Mesenchymal stem cell (in vitro differentiated cells and primary cell): Measurements from ENCODE around the gene STAG1.

Experiments
- DNase-seq: peaks from one replicate; pipeline ENCODE4 v3.0.0-alpha.2; 2013
- H2AFZ ChIP-seq: one replicate; pipeline ENCODE4 v1.6.1; 2013; ENCODE audit warnings: low read depth, mild to moderate bottlenecking, control low read depth, inconsistent platforms, low read length, moderate library complexity
- H2AK5ac ChIP-seq: 2 replicates; pipeline ENCODE4 v1.6.1; 2013; ENCODE audit warnings: low read length, moderate library complexity, mild to moderate bottlenecking, inconsistent platforms; ENCODE audit not compliant: severe bottlenecking
- H2BK120ac ChIP-seq: one replicate; pipeline ENCODE4 v1.6.1; 2013; ENCODE audit warnings: low read depth, mild to moderate bottlenecking, inconsistent platforms, low read length, moderate library complexity
- H2BK12ac ChIP-seq, 2 experiments: one replicate each; pipeline ENCODE4 v1.6.1; 2013; ENCODE audit warnings: inconsistent platforms in 2 of 2, low read length in 2 of 2, mild to moderate bottlenecking in 2 of 2, moderate library complexity in 2 of 2, control low read depth in 1 of 2
- H2BK15ac ChIP-seq: one replicate; pipeline ENCODE4 v1.6.1; 2013; ENCODE audit warnings: mild to moderate bottlenecking, low read depth, inconsistent platforms; ENCODE audit not compliant: poor library complexity, severe bottlenecking
- H2BK5ac ChIP-seq: 2 replicates; pipeline ENCODE4 v1.6.1; 2013; ENCODE audit warnings: low read depth, mild to moderate bottlenecking, low read length, control low read depth, inconsistent platforms; ENCODE audit not compliant: poor library complexity, severe bottlenecking
- H3K14ac ChIP-seq, 2 experiments: one replicate each; pipeline ENCODE4 v1.6.1; 2013; ENCODE audit warnings: inconsistent platforms in 2 of 2, low read length in 2 of 2, control low read depth in 1 of 2, mild to moderate bottlenecking in 1 of 2, moderate library complexity in 1 of 2
- H3K18ac ChIP-seq, 2 experiments: one replicate each; pipeline ENCODE4 v1.6.1; 2013; ENCODE audit warnings: inconsistent platforms in 2 of 2, low read length in 2 of 2, control low read depth in 1 of 2, low read depth in 1 of 2, mild to moderate bottlenecking in 1 of 2
- H3K23ac ChIP-seq, 2 experiments: one replicate each; pipeline ENCODE4 v1.6.1; 2013; ENCODE audit warnings: inconsistent platforms in 2 of 2, low read length in 2 of 2, mild to moderate bottlenecking in 2 of 2, moderate library complexity in 2 of 2, control low read depth in 1 of 2
- H3K27ac ChIP-seq: 2 replicates; pipeline ENCODE4 v1.5.1; 2013; ENCODE audit warnings: mild to moderate bottlenecking, moderate library complexity, low read length, control low read depth, inconsistent platforms; ENCODE audit not compliant: poor library complexity, severe bottlenecking
- H3K27me3 ChIP-seq, 2 experiments: 2 replicates each; pipeline versions ENCODE4 v1.6.1 to v1.7.0; 2013; ENCODE audit warnings: low read length in 2 of 2, mild to moderate bottlenecking in 2 of 2, moderate library complexity in 2 of 2, control low read depth in 1 of 2, inconsistent platforms in 1 of 2; ENCODE audit not compliant: control insufficient read depth in 1 of 2, insufficient read depth in 1 of 2
- H3K36me3 ChIP-seq, 2 experiments: 2 replicates each; pipeline versions ENCODE4 v1.6.1 to v1.7.0; 2013; ENCODE audit warnings: low read length in 2 of 2, control low read depth in 1 of 2, inconsistent platforms in 1 of 2, low read depth in 1 of 2, mild to moderate bottlenecking in 1 of 2; ENCODE audit not compliant: insufficient read depth in 2 of 2, control insufficient read depth in 1 of 2
- H3K4ac ChIP-seq, 2 experiments: one replicate each; pipeline ENCODE4 v1.6.1; 2013; ENCODE audit warnings: inconsistent platforms in 2 of 2, low read length in 2 of 2, mild to moderate bottlenecking in 2 of 2, moderate library complexity in 2 of 2, control low read depth in 1 of 2, low read depth in 1 of 2
- H3K4me1 ChIP-seq: 2 replicates; pipeline ENCODE4 v1.6.1; 2013; ENCODE audit warnings: low read depth, low read length, control low read depth; ENCODE audit not compliant: control insufficient read depth, insufficient read depth
- H3K4me2 ChIP-seq: 2 replicates; pipeline ENCODE4 v1.6.1; 2013; ENCODE audit warnings: low read length, mild to moderate bottlenecking, inconsistent platforms; ENCODE audit not compliant: poor library complexity, severe bottlenecking
- H3K4me3 ChIP-seq, 2 experiments: 2 replicates each; pipeline versions ENCODE4 v1.5.1 to v1.7.0; 2013; ENCODE audit warnings: low read length in 2 of 2, mild to moderate bottlenecking in 2 of 2, control low read depth in 1 of 2, low read depth in 1 of 2; ENCODE audit not compliant: insufficient read depth in 1 of 2
- H3K79me1 ChIP-seq: replicated peaks from 2 replicates; pipeline ENCODE4 v1.6.1; 2013; ENCODE audit warnings: mild to moderate bottlenecking, control low read depth, low read length, inconsistent platforms; ENCODE audit not compliant: poor library complexity, severe bottlenecking
- H3K9ac ChIP-seq: 2 replicates; pipeline ENCODE4 v1.7.0; 2013; ENCODE audit warnings: mild to moderate bottlenecking, low read length, moderate library complexity
- H3K9me3 ChIP-seq: 2 replicates; pipeline ENCODE4 v1.7.0; 2013; ENCODE audit warnings: mild to moderate bottlenecking, low read length; ENCODE audit not compliant: control insufficient read depth
- H4K8ac ChIP-seq: one replicate; pipeline ENCODE4 v1.6.1; 2013; ENCODE audit warnings: inconsistent platforms, mild to moderate bottlenecking, low read length, moderate library complexity
- H4K91ac ChIP-seq: one replicate; pipeline ENCODE4 v1.6.1; 2013; ENCODE audit warnings: mild to moderate bottlenecking, low read length, inconsistent platforms
- WGBS: methylation state at CpG from one replicate; pipeline ENCODE4 v1.1.7; 2013; ENCODE audit warnings: mixed read lengths; 5-methylcytosine and 5-hydroxymethylcytosine counted together

The STAG1 gene

DNA sequence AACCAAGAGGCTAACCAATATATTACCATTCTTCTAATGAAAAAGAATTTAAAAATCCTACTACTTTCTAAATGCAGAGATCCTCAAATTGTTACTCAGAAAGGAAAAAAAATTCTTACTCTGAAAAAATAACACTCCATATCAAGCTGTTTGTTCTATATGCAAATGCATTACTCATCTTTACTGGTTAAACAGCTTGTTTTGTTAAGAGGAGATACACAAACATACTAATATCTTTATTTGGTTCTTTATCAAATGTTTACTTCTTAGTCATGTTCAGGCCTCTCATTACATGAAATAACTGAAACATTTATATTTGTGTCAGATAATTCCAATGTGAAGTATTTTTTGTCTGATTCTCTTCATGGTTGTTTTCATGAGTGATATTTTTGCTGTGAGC, 355.3 kb downstream of the STAG1 start:
- H3K4me2 ChIP-seq: no peak overlapping the region

DNA sequence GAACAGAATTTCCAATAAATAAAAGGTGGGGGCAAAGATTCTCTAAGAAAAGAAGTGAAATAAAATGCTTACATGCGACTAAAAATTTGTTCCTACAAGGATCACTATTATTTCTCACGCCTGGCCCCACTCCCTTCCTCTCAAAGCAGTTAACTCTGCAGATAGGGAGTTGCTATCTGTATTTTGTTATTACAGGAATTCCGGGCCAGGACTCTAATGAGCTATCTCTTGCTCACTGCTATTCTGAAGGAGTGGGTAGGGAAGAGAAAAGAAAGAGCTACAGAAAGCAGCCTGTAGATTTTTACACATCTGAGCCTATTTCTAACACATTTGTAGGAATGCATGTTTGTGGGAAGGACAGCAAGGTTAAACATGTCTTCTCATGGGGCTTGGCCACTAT, 361.6 kb downstream of the STAG1 start:
- Histone ChIP-seq H3K14ac (no peak overlapping the region), H3K4me2 (no peak overlapping the region), H4K91ac (no peak overlapping the region), H2BK12ac (no peak overlapping the region), H3K36me3 (peaks cover 0 to 24% of the 10 kb centered on the region in 2 experiments), H3K9me3 (no peaks in the 10 kb centered on the region), H3K23ac (no peak overlapping the region), H3K18ac (no peak overlapping the region), H2BK15ac (no peak overlapping the region), H3K4ac (no peak overlapping the region), H2AFZ (no peak overlapping the region), H3K4me3 (no peak overlapping the region), H2AK5ac (no peak overlapping the region), H3K4me1 (no peaks in the 10 kb centered on the region), H3K9ac (no peak overlapping the region), H3K79me1 (peaks cover 1% of the 10 kb centered on the region), H3K27ac (no peak overlapping the region), H2BK120ac (no peak overlapping the region), H4K8ac (no peak overlapping the region), H3K27me3 (no peaks in the 10 kb centered on the region), H2BK5ac (no peak overlapping the region)
- DNase-seq: no peak
- 76% methylated on average over 3 of the region's 3 CpGs for WGBS

More for the DNA sequence above, 355.3 kb downstream of the STAG1 start:
- no peak overlapping the region for H3K9ac ChIP-seq
- no peak overlapping the region for H2BK12ac ChIP-seq
- H2BK120ac ChIP-seq: no peak overlapping the region
- H3K27me3 ChIP-seq: no peaks in the 10 kb centered on the region
- peak; percentile 55 for DNase-seq
- H2AFZ ChIP-seq: no peak overlapping the region
- no peak overlapping the region for H3K23ac ChIP-seq
- H3K79me1 ChIP-seq: no peaks in the 10 kb centered on the region
- H3K18ac ChIP-seq: no peak overlapping the region
- H3K4me1 ChIP-seq: no peaks in the 10 kb centered on the region
- no peak overlapping the region for H2BK5ac ChIP-seq
- no peak overlapping the region for H3K4me3 ChIP-seq
- H4K8ac ChIP-seq: no peak overlapping the region
- H3K36me3 ChIP-seq: peaks cover 10 to 32% of the 10 kb centered on the region in 2 experiments
- H3K14ac ChIP-seq: no peak overlapping the region
- H3K4ac ChIP-seq: no peak overlapping the region
- H2AK5ac ChIP-seq: no peak overlapping the region
- no peak overlapping the region for H4K91ac ChIP-seq
- H3K27ac ChIP-seq: no peak overlapping the region
- no peaks in the 10 kb centered on the region for H3K9me3 ChIP-seq
- H2BK15ac ChIP-seq: no peak overlapping the region

DNA sequence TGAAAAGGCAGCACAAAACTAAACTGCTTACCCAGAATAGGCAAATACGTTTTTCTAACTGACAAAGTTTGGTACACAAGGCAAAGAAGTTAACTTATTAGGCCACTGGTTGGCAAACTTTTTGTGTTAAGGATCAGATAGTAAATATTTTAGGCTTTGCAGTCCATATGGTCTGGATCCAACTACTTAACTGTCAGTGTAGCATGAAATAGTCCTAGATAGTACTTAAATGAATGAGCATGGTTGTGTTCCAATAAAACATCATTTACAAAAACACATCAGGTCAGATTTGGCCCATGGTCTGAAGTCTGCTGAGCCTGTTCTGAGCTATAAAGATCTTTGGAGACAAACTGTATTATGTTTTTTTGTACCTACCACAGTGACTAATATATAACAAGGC, 365.1 kb downstream of the STAG1 start:
- H2BK5ac ChIP-seq: no peak overlapping the region

DNA sequence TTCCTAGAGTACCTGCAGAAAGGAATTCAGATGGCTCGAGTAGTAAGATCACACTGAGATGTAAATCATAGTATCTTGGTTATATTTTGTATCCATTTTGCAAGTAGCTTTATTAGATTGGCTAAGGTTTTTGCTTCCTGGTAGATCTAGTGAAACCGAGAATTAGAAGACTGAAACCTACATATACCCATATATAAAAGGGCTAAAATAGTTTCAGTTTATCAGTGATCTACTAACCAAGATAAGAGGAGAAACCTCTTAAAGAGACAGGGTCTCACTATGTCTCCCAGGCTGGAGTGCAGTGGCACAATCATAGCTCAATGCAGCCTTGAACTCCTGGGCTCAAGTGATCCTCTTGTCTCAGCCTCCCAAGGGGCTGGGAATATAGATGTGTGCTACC, 366.7 kb downstream of the STAG1 start:
- Histone ChIP-seq H2BK120ac (no peak overlapping the region), H3K23ac (no peak overlapping the region), H3K14ac (no peak overlapping the region), H3K4me1 (no peaks in the 10 kb centered on the region), H3K18ac (no peak overlapping the region), H3K9ac (no peak overlapping the region), H4K8ac (no peak overlapping the region), H3K27ac (no peak overlapping the region), H2BK5ac (no peak overlapping the region), H3K4me3 (no peak overlapping the region), H2BK12ac (no peak overlapping the region), H2BK15ac (no peak overlapping the region), H2AK5ac (no peak overlapping the region), H3K9me3 (no peaks in the 10 kb centered on the region), H3K4ac (no peak overlapping the region), H2AFZ (no peak overlapping the region), H3K79me1 (peaks cover 1% of the 10 kb centered on the region), H4K91ac (no peak overlapping the region), H3K36me3 (peaks cover 0 to 20% of the 10 kb centered on the region in 2 experiments), H3K27me3 (no peaks in the 10 kb centered on the region), H3K4me2 (no peak overlapping the region)
- no peak for DNase-seq
- WGBS: 100% methylated on average over 1 of the region's 2 CpGs

More for the DNA sequence above, 365.1 kb downstream of the STAG1 start:
- H4K91ac ChIP-seq: no peak overlapping the region
- H4K8ac ChIP-seq: no peak overlapping the region
- H2AK5ac ChIP-seq: no peak overlapping the region
- no peaks in the 10 kb centered on the region for H3K9me3 ChIP-seq
- H3K4me3 ChIP-seq: no peak overlapping the region
- H2BK12ac ChIP-seq: no peak overlapping the region
- H3K27ac ChIP-seq: no peak overlapping the region
- no peak overlapping the region for H2BK120ac ChIP-seq
- H3K9ac ChIP-seq: no peak overlapping the region
- no peak overlapping the region for H3K18ac ChIP-seq
- no peak overlapping the region for H2AFZ ChIP-seq
- H3K23ac ChIP-seq: no peak overlapping the region
- no peaks in the 10 kb centered on the region for H3K4me1 ChIP-seq
- no peak overlapping the region for H3K14ac ChIP-seq
- 75% methylated on average over 1 of the region's 1 CpG for WGBS
- peaks cover 0 to 25% of the 10 kb centered on the region in 2 experiments for H3K36me3 ChIP-seq
- no peak for DNase-seq
- no peaks in the 10 kb centered on the region for H3K27me3 ChIP-seq
- H3K79me1 ChIP-seq: peaks cover 1% of the 10 kb centered on the region
- H3K4ac ChIP-seq: no peak overlapping the region
- no peak overlapping the region for H2BK15ac ChIP-seq
- H3K4me2 ChIP-seq: no peak overlapping the region
